Activated CD4-positive, alpha-beta T cell treated with anti-CD3 and anti-CD28 coated beads, Interleukin-2, amount 50 U/mL, for 16 hours (primary cell): ENCODE data around the gene SKAP1.

Source experiments
- DNase-seq: peaks from one replicate; pipeline ENCODE4 v3.0.0-alpha.2; 2020

SKAP1 gene

GRCh38 chr17:48162946-48163506, 267.0 kb downstream of the SKAP1 start:
- no peak for DNase-seq

- DNase-seq: no peak
Observed at GRCh38 chr17:48162306-48162934, 267.6 kb downstream of the SKAP1 start.

DNA sequence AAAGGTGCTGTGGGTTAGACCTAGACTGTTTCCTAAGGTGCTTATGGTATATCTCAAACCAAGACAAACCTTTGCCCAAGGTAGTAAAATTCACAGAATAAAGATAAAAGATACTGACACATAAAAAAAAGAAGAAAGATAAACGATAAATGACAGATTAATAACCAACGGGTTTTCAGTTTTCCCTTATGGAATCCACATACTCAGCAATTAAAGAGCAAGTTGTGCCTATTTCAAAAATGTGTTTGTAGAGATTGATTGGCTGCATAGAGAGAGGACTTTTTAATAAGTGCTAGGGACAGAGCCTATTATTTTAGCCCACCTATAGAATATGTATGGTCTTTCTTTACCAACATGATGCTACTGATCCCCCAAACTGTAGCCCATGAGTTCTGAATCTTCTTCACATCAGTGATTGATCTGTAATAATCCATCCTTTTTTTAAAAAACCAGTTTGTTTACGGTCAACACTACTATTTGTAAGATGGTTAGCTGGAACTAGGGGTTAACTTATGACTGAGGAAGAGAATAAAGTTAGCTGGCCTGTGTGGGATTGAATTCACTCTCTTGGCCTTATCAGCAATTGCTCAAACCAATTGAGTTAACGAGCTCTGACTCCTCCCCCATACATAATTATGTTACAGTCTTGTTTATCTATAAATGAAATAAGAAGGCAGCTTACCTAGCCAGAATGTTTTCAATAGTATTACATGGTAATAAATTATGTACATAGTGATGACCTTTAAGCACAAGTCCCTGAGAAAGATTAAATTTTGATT, 268.7 kb downstream of the SKAP1 start:
- DNase-seq: no peak

DNA sequence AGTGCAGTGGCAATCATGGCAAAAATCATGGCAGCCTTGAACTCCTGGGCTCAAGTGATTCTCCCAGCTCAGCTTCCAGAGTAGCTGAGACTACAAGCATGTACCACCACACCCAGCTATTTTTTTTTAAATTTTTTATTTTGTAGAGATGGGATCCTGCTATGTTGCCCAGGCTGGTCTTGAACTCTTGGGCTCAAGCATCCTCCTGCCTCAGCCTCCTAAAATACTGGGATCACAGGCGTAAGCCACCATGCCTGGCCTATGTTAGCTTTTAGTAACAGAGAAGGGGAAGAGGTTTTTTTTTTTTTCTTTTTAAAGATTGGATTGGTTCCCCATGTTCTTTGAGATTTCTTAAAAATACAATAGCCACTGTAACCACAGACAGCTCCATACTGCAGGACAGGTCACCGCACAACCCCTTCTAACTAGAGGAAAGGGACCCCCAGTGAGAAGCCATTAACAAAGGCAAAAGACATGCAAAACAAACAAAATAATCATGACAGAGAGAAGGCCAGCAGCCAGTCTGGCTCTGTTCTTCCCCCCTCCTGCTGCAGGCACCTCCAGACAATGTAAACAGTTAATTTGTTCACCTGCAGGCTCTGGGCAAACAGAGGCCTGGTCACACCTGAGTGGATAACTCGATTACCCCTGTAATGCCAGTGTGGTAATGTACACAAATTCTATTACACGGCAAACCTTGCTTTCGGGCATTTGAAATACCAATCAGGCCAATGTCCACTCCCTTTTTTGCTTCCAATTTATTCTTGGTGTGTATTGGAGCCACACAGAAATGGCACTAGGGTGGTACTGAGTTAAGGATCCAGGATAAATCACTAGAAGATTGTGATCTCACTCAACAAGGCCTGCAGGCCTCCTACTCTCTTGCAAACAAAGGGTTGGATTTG, 269.6 kb downstream of the SKAP1 start:
- DNase-seq: no peak

- no peak for DNase-seq
Observed at GRCh38 chr17:48159232-48159631, 270.8 kb downstream of the SKAP1 start.

DNA sequence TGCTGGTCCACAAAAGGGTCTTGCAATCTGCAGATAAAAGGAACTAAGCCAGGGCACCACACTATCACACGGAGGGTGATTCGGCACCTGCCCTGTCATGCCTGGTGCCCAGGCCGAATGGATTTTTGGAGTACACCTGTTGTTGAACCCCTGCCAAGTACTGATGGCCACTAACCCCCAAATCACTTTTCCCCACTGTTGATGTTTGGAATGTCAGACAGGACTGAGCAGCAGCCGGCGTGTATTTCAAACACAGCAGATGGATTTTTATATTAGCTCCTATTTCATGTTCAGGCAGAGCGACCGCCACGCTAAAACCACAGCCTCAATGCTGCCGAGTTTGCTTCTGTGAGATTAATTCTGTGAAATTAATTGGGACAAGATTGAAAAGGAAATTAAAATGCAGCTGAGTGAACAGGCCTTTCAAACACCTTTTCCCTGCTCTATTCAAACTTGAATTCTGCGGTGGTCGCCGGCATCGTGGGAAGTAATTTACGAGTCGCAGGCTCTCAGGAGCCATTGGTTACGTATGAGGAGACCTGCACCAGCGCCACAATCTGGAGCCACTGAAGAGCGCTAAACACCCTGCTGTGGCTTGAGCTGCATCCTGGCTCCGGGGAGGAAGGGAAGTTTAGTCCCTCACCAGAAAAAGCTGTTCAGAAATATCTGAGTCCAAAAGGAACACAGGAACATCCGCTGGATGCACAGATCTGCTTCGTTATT, 274.0 kb downstream of the SKAP1 start:
- DNase-seq: no peak

DNA sequence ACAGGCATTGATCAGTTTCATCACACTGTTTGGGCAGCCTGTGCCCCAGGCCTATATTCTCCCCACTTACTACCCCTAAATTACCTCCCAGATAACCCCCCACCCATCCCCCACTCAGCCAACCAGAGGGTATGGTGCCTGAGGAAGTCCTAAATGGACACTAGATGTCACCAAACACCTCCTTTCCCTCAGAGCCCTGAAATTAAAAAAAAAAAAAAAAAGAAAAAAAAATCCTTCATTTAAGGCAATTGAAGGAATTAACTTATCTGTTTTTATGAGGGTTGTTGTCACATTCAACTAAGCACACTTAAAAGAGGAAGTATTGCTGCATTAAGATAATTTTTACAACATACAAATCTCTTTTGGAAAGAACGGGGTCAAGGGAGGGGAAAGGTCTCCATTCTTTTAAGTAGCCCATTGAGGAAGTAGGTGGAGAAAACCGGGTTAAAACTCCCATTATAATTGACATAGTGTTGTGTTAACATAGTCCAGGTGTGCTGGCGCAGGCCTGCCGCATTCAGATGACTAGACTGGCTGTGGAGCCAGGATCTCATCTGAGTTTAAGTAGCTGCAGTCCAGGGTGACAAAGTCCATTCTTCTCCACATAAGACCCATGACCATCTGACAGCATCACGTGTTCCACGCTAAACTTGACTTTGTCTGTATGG, 276.2 kb downstream of the SKAP1 start:
- peak; percentile 9 for DNase-seq

GRCh38 chr17:48152289-48152688, 277.7 kb downstream of the SKAP1 start:
- no peak for DNase-seq

DNA sequence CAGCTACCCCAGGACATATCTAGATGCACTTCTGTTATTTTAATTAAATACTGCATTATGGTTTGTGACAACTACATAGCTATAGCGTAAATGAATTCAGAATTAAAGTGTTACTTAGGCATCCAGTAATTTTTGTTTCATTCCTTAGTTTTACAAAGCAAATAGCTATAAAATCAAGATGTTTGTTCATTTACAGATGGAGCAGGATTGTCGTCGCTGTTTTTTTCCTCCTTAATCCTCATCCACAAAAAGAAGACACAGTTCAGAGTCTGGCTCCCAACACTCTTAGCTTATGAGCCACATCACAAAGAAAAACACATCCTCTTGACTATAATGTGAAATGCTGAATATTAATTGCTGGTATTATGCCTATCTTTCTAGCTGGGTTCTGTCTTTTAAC, 278.8 kb downstream of the SKAP1 start:
- no peak for DNase-seq

DNA sequence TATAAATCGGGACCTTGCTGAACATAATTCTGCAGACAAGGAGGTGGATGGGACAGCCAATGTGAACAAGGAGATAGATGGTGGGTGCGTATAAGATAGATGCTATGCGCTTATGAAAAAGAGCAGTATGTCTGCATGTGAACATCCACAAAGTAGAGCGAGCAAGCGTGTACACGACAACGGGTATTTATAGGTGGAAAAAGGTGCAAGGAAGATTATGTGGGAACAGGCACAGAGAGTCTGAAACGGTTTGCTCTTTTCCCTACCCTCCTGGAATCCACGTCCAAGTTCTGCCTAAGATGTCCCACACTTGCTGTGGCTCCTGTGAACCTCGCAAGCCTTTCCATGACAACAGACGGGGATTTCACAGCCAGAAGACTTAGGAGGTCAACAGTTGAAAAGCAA, 279.4 kb downstream of the SKAP1 start:
- no peak for DNase-seq

DNA sequence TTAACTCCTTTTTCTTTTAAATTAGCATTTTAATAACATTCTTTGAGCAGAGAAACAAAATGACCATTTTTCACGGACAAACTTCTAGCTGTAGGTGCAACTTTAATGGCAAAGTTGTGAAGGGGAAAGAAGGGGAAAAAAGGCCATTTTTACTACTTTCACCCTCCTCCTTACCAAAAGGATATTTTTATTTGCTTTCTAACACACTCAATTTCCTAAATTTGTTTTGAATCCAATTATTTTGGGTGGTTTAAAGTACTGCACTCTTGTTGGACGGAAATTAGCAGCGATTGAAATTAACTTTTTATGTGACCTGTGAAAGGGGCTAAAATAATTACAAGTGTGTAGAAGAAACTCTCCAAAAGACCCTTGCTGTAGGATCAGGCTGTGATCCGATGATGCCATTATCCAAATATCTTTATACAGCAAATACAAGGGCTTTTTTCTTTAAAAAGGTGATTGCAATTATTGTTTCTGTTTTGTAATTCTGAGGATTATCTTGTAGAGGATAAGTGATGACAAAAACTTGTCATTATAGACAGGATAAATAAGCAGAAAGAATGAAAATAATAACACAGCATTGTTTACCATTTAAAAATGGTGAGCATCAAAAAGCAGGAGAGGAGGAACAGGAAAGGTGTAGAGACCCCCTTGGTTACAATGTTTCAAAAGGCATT, 280.1 kb downstream of the SKAP1 start:
- no peak for DNase-seq

GRCh38 chr17:48148854-48149786, 280.9 kb downstream of the SKAP1 start:
- no peak for DNase-seq

GRCh38 chr17:48148029-48148770, 281.8 kb downstream of the SKAP1 start:
- no peak for DNase-seq

- no peak for DNase-seq
Observed at GRCh38 chr17:48144976-48145798, 284.8 kb downstream of the SKAP1 start.

DNA sequence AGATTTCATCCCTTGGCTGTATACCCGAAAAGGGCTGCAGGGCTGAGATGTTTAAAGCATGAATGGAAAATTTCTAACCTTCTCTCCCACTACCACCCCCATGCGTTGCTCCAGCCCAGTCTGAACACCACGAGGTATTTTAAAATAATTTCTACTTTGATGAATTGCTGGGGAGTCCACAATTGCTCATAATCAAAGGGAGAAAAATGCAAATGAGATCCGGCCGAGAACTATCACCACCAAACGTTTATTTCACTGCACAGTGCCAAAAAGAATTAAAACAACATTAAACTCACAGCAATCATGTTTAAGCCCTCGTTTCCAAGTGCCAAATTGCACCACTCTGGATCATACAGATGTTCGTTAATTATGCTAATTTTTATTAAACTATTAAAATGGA, 285.8 kb downstream of the SKAP1 start:
- no peak for DNase-seq

- no peak for DNase-seq
Observed at GRCh38 chr17:48143629-48144028, 286.4 kb downstream of the SKAP1 start.

DNA sequence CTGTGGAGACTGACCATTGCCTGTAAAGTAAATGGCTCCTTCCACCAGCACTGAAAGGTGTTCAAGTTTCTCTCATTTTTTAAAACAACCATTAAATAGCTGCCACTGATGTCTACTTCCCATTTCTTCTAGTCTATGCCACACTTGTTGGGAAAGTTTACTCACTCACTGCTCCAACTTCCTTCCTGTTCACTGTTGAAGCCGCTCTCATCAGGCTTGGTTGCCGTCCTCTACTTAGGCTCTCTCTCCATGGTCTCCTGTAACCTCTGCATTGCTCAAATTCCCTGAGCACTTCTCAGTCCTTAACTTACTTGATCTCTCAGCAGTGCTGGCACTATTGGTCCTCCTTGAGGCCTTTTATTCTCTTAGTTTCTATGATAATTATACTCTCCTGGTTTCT, 290.1 kb downstream of the SKAP1 start:
- DNase-seq: no peak

DNA sequence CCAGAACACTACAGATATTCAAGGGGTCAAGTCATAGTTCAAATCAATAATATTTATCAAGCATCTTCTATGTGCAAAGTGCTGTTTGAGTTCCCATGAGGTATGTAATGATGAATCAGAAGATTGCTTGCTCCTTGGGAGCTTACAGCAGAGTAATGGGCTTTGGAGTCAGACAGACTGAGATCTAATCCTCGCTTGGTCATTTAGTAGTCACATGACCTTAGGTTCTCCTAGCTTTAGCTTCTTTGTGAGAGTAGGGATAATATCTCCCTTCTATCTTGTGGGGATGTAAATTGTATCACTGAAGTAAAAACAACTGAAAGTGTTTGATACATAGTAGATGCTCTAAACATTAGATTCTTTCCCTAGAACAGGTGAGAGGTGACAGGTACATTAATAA, 292.4 kb downstream of the SKAP1 start:
- DNase-seq: no peak
